ENCODE data around the gene ZNF225.

ZNF225 gene

GRCh38 chr19:44149776-44150175, 36.6 kb downstream of the ZNF225 start (continued):
- TF ChIP-seq TRIM28 (IDR thresholded peaks at IDR 0.05; ENCODE audit: borderline replicate concordance, low read length) = no peak
- TF ChIP-seq HOXD13 (CRISPR knock-in tag; IDR thresholded peaks at IDR 0.05; ENCODE audit: borderline replicate concordance) = no peak
- TF ChIP-seq HIC1 (tag by site-specific recombination; IDR thresholded peaks at IDR 0.05) = no peak

- ChIA-PET CTCF (interaction anchor here (0.6 kb wide), 2 partner anchors 16 to 81 kb away, joined by 3 read pairs; no protein-coding TSS in a partner anchor), POLR2A (interaction anchor here (1.1 to 2.1 kb wide), 2 partner anchors 13 to 56 kb away, joined by 3 to 9 read pairs; partner anchors contain the start of gene ZNF226)
- Histone ChIP-seq H3K36me3 (ENCODE audit: control insufficient read depth in 2 of 2, insufficient read depth in 1 of 2, low read length in 2 of 2) (peaks cover 87 to 100% of the 10 kb centered on the region in 2 experiments), H3K4me3 (ENCODE audit: low read depth, low read length) (no peak overlapping the region), H3K27ac (ENCODE audit: extremely low read depth, low read depth, low read length) (no peak overlapping the region), H3K4me1 (ENCODE audit: control insufficient read depth, insufficient read depth, low read length) (peaks cover 2% of the 10 kb centered on the region; the same call in 1 of the 2 replicates), H3K9me3 (ENCODE audit: control insufficient read depth, insufficient read depth, low read depth, low read length) (peaks cover 37% of the 10 kb centered on the region)
- TF ChIP-seq MEIS1 (CRISPR knock-in tag; IDR thresholded peaks at IDR 0.05; ENCODE audit: borderline replicate concordance) (no peak), BCL6B (tag by site-specific recombination; IDR thresholded peaks at IDR 0.05) (no peak)
Measured at GRCh38 chr19:44151491-44151890, 38.3 kb downstream of the ZNF225 start.

GRCh38 chr19:44156475-44156874, 43.3 kb downstream of the ZNF225 start:
- Histone ChIP-seq H3K4me1 (ENCODE audit: control insufficient read depth, insufficient read depth, low read length) (peaks cover 2% of the 10 kb centered on the region; the same call in 1 of the 2 replicates), H3K9me3 (ENCODE audit: control insufficient read depth, insufficient read depth, low read depth, low read length) (peaks cover 63% of the 10 kb centered on the region), H3K36me3 (ENCODE audit: control insufficient read depth in 2 of 2, insufficient read depth in 1 of 2, low read length in 2 of 2) (peaks cover 62 to 87% of the 10 kb centered on the region in 2 experiments), H3K4me3 (ENCODE audit: low read depth, low read length) (no peak overlapping the region), H3K27ac (ENCODE audit: extremely low read depth, low read depth, low read length) (no peak overlapping the region)
- ChIA-PET POLR2A (no interaction called here), CTCF (no interaction called here)
- no peak for TF ChIP-seq EGR2 (tag by site-specific recombination; IDR thresholded peaks at IDR 0.05; ENCODE audit: low read depth)
- peak; percentile 97 for TF ChIP-seq SETDB1 (IDR thresholded peaks at IDR 0.05; ENCODE audit: insufficient read length, low read length)
- 0 out of 2 replicates have a peak, but pooled peaks have one; percentile 29 for TF ChIP-seq ZNF518A (tag by site-specific recombination; conservative IDR thresholded peaks at IDR 0.05; ENCODE audit: low read depth)
- peak; percentile 97 for TF ChIP-seq ZNF280D (tag by site-specific recombination; IDR thresholded peaks at IDR 0.05)
- TF ChIP-seq ZFP41 (tag by site-specific recombination; IDR thresholded peaks at IDR 0.05; ENCODE audit: borderline replicate concordance) = peak; percentile 15; the same call in 1 of the 2 replicates
- TF ChIP-seq OVOL3 (tag by site-specific recombination; IDR thresholded peaks at IDR 0.05) = no peak
- TF ChIP-seq TRIM28 (IDR thresholded peaks at IDR 0.05; ENCODE audit: borderline replicate concordance, low read length) = peak; percentile 89; the same call in 1 of the 2 replicates

Measured in HEK293 (cell line).